C4-2B (cell line): Measurements from ENCODE around the gene SELENOS.

Experiments
- H3K27ac ChIP-seq: fragments of 450-650 bp; 2 replicates; pipeline ENCODE4 v1.5.1; 2017
- ZFX ChIP-seq: fragments of 450-650 bp; IDR thresholded peaks from 2 replicates; pipeline ENCODE4 v1.6.1; 2017
- TF ChIP-seq, protein P1 (sequence below): fragments of 450-650 bp; conservative IDR thresholded peaks from 2 replicates; pipeline ENCODE4 v1.5.1; 2017; ENCODE audit warnings: mild to moderate bottlenecking

The SELENOS gene

DNA sequence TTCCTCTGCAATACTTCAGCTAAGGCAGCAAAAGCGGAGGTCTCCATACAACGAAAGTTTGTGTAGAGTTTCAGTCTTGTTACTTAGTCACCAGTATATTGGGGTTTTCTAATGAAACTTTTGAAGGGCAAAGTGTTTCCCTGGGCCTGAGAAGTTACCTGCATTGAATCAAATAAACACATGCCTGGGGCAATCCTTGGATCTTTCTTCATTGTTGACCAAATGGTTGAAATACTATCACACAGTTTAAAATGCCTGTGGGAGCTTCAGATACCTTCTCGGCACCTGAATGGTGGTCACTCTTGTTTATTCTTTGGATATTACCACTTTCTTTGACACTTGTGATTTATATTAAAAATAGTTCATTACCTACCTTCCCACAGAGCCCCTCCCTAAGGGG is 24.4 kb downstream of the SELENOS start:
- H3K27ac ChIP-seq: peak overlapping the region; percentile 68; the same call in 1 of the 2 replicates
- TF ChIP-seq ZFX: no peak
- TF ChIP-seq, protein P1, sequence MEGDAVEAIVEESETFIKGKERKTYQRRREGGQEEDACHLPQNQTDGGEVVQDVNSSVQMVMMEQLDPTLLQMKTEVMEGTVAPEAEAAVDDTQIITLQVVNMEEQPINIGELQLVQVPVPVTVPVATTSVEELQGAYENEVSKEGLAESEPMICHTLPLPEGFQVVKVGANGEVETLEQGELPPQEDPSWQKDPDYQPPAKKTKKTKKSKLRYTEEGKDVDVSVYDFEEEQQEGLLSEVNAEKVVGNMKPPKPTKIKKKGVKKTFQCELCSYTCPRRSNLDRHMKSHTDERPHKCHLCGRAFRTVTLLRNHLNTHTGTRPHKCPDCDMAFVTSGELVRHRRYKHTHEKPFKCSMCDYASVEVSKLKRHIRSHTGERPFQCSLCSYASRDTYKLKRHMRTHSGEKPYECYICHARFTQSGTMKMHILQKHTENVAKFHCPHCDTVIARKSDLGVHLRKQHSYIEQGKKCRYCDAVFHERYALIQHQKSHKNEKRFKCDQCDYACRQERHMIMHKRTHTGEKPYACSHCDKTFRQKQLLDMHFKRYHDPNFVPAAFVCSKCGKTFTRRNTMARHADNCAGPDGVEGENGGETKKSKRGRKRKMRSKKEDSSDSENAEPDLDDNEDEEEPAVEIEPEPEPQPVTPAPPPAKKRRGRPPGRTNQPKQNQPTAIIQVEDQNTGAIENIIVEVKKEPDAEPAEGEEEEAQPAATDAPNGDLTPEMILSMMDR: no peak

DNA sequence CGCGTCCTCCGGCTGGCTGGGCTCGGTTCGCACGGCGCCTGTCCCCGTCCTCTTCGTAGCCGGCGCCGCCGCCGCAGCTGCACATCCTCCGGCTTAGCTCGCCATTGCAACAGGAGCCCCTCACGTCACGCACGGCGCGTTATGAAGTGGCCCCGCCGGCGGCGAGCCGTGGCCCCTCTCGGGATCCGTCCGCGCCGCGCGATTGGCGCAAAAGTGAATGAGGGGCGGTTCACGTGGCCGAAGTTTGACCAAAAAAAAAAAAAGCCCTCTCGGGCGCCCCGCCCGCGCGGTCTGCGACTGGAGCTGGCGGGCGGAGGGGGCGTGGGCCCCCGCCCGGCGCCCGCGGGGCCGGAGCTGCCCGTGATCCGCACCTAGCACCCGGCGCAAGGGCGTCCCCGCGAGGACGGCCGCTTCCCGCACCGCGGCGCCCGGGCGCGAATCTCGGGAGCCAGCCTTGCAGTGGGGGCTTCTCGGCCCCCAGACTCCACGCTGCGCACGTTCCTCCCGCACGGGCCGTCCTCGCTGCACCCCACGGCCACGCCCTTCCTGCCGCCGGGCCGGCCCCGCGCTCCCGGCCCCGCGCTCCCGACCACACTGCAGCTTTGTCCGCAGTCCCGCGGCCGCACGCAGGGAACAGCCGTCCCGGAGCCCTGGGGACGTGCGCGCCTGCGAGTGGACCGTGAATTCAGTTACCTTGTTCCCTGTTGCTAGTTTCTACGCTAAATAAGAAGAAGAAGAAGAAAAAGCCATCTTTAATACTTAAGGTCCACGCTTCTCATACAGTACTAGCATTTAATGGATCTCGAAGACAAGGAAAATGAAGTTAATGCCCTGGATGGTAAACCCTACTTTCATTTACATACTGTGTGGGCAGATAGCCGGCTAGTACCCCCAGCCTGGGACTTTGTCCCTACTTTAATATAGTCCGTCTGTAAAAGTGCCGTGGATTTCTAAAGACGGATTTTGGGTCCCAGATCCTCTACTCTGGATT is 25.2 kb downstream of the SELENOS start, which contains the start of gene CHSY1:
Gene CHSY1 (minus strand): TSS at position 219 of the 991 bp plus-strand sequence. CDS start 592 bp downstream, outside the sequence.
- TF ChIP-seq ZFX: no peak; the same call in 1 of the 2 replicates
- TF ChIP-seq, protein P1: peak; percentile 45
- H3K27ac ChIP-seq: peak within 1 kb of the TSS; percentile 68

DNA sequence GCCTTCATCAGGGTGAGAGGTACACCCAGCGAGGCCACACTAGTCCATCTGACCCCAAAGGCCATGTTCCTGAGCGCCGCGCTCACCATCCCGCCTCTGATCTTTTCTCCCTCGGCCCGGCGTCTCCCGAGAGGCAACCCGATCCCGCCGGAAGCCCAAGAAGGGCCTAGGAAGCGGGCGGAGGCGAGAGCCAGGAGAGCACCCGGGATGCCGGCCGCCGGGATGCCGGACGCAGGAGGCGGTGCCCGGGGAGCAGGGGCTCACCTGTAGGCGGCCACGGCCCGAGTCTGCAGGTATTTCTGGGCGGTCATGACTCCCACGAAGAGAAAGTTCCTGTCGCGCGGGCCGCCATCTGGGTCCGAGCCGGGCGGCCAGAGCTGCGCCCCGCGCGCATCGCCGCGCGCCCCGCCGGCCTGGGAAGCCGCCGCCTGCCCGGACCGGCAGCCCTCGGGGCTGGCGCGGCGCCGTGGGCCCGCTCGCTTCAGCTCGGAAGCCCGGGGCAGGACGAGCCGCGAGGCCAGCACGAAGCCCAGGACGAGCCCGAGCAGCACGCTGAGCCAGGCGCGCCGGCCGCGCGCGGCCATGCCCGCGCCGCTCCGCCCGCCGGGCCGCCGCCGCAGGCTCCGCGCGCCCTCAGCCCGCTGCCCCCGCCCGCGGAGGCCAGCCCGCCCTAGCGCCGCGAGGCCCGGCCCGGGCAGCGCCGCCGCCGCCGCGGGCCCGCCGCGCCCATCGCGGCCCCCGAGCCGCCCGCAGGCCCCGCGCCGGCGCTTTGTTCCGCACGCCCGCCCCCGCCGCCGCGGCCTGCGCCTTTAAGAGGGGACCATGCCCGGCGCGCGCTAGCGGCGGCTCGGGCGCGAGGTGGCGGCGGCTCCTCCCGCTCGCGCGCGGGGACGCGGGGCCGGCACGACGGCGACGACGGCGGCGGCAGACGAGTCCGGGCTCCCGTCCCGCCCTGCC is 26.1 kb downstream of the SELENOS start:
- TF ChIP-seq, protein P1: no peak
- TF ChIP-seq ZFX: peak; percentile 56

DNA sequence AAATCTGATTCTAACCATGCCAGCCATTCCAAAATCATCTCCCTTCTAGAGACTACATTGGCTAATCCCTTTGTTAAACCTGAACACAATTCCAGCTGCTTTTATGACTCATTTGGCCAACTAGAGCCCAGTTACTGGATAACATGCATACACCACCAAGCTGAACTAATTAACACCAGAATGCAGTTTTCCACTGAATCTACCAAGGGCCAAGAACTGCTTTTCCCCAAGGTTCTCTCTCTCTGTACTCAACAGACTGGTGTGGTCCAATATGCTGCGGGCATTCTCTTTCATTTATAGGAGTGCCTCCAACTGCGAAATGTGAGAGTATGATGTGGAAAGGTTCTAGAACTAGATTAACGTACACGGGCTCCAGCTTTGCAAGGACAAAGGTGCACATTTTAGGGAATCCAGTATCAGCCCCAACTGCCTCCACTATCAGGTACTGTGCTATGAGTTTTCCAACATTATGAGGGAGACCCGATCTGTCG is 26.9 kb downstream of the SELENOS start:
- H3K27ac ChIP-seq: peak overlapping the region; percentile 68
- no peak for TF ChIP-seq ZFX
- TF ChIP-seq, protein P1: no peak

More for the DNA sequence above, 26.1 kb downstream of the SELENOS start:
- peak overlapping the region; percentile 68 for H3K27ac ChIP-seq

DNA sequence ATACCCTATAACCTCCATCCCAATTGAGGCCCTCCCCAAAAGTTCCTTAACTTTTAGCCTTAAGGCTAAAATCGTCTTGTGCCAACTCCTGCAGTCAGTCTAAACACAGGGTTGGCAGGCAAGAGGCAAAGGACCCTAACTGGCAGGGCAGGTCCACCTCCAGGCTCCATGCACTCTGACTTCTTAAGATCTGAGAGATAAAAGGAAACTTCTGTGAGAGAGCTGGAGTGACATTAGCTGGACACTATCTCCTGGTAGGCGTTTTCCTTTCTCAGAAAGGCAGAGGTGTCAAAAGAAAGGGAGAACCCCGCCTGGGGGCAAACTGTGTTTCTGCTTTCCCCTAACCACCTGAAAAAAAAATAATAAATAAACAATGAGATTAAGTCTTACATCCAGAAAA is 29.0 kb downstream of the SELENOS start:
- no peak for TF ChIP-seq ZFX
- TF ChIP-seq, protein P1: no peak
- H3K27ac ChIP-seq: peak overlapping the region; percentile 59

DNA sequence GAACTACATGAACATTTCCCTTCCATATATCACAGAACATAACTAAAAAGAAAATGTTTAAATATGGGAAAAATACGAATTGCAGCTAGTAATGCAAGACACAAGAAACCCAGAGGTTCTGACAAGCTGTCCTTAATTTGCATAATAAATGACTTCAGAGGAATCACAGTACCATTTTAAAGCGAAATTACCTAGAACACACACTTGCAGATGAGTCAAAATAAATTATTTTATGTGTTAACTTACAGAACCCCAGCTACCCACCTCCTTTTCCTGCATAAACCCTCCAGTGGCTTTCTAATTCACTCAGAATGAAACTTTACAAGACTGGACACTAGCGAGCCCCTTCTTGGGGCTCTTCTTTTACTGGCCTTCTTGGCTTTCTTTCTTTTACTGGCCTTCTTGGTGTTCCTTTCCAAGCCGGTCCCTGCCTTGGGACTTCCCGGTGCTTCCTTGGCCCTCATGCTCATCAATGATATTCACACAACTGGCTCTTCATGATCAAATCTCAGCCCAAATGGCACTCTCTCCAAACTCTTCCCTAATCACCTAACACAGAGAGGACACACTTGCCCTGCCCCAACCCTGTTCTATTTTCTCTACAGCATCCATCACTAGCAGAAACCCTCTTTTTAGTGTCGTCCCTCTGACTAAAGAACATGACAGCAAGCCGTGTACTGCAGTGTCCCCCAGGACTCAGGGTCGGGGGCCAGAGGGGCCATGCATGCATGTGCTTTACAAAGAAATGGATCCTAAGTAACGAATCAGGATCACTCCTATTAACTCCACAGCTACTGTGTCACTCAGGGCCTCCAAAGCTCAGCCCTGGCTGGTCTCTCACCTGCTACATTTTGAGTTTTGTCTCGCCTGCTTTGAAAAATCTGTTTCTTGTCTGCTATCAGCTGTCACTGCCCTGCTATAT is 30.2 kb downstream of the SELENOS start:
- no peak for TF ChIP-seq ZFX
- TF ChIP-seq, protein P1: no peak
- H3K27ac ChIP-seq: peak overlapping the region; percentile 69
